Measurements from ENCODE around the gene KRT4. TPM values are rescaled to one million over a fixed set of nuclear protein-coding genes. Genes with fewer than 3 reads are reported as not detected.

KRT4 gene
- total RNA-seq, 2 experiments from 2014 or later = not detected

GRCh38 chr12:52767020-52767379, 46.9 kb downstream of the KRT4 start:
- TF ChIP-seq CTCF (conservative IDR thresholded peaks at IDR 0.05; ENCODE audit: low read length) (no peak), EZH2phosphoT487 (IDR thresholded peaks at IDR 0.05; ENCODE audit: borderline replicate concordance, low read depth, low read length) (no peak)
- CTCF ChIA-PET (ENCODE audit: unreplicated experiment) = no interaction called here
- intact Hi-C loops (cut with micrococcal nuclease; ENCODE audit: unreplicated experiment) = no loop called here

GRCh38 chr12:52766351-52767019, 47.4 kb downstream of the KRT4 start:
- POLR2A ChIA-PET = no interaction called here
- Histone ChIP-seq H4K20me1 (ENCODE audit: insufficient read depth, low read length) (no peaks in the 10 kb centered on the region), H3K9me2 (ENCODE audit: insufficient read depth, low read length) (no peaks in the 10 kb centered on the region), H3K36me3 (ENCODE audit: insufficient read depth, low read length) (no peaks in the 10 kb centered on the region), H2AFZ (ENCODE audit: low read length) (no peak overlapping the region), H3K4me2 (ENCODE audit: low read length) (no peak overlapping the region), H3K4me3 (ENCODE audit: low read depth, low read length, poor library complexity, severe bottlenecking) (no peak overlapping the region), H3K9me3 (ENCODE audit: low read length) (no peaks in the 10 kb centered on the region), H3K4me1 (ENCODE audit: insufficient read depth, low read length, poor library complexity, severe bottlenecking) (no peaks in the 10 kb centered on the region), H3K79me2 (ENCODE audit: insufficient read depth, low read depth, low read length) (no peaks in the 10 kb centered on the region), H3K27ac (ENCODE audit: low read depth, low read length, poor library complexity, severe bottlenecking) (no peak overlapping the region)
- DNase-seq (ENCODE audit: low spot score) = no peak
- TF ChIP-seq CTCF (conservative IDR thresholded peaks at IDR 0.05; ENCODE audit: low read length) (no peak), EZH2phosphoT487 (IDR thresholded peaks at IDR 0.05; ENCODE audit: borderline replicate concordance, low read depth, low read length) (no peak)
- no TSS peak for BruUV-seq (replicated peaks)
- intact Hi-C loops (cut with micrococcal nuclease; ENCODE audit: unreplicated experiment) = no loop called here
- CTCF ChIA-PET (ENCODE audit: unreplicated experiment) = no interaction called here

More at GRCh38 chr12:52767020-52767379, 46.9 kb downstream of the KRT4 start:
- no TSS peak for BruUV-seq (replicated peaks)
- Histone ChIP-seq H3K9me3 (ENCODE audit: low read length) (no peaks in the 10 kb centered on the region), H3K27ac (ENCODE audit: low read depth, low read length, poor library complexity, severe bottlenecking) (no peak overlapping the region), H4K20me1 (ENCODE audit: insufficient read depth, low read length) (no peaks in the 10 kb centered on the region), H3K79me2 (ENCODE audit: insufficient read depth, low read depth, low read length) (no peaks in the 10 kb centered on the region), H3K36me3 (ENCODE audit: insufficient read depth, low read length) (no peaks in the 10 kb centered on the region), H3K4me2 (ENCODE audit: low read length) (no peak overlapping the region), H3K4me3 (ENCODE audit: low read depth, low read length, poor library complexity, severe bottlenecking) (no peak overlapping the region), H3K4me1 (ENCODE audit: insufficient read depth, low read length, poor library complexity, severe bottlenecking) (no peaks in the 10 kb centered on the region), H2AFZ (ENCODE audit: low read length) (no peak overlapping the region), H3K9me2 (ENCODE audit: insufficient read depth, low read length) (no peaks in the 10 kb centered on the region)
- no peak for DNase-seq (ENCODE audit: low spot score)
- POLR2A ChIA-PET = no interaction called here

- no peak for DNase-seq (ENCODE audit: low spot score)
- Histone ChIP-seq H2AFZ (ENCODE audit: low read length) (no peak overlapping the region), H3K27ac (ENCODE audit: low read depth, low read length, poor library complexity, severe bottlenecking) (no peak overlapping the region), H3K4me1 (ENCODE audit: insufficient read depth, low read length, poor library complexity, severe bottlenecking) (no peaks in the 10 kb centered on the region), H3K9me3 (ENCODE audit: low read length) (no peaks in the 10 kb centered on the region), H3K4me2 (ENCODE audit: low read length) (no peak overlapping the region), H3K36me3 (ENCODE audit: insufficient read depth, low read length) (no peaks in the 10 kb centered on the region), H3K9me2 (ENCODE audit: insufficient read depth, low read length) (no peaks in the 10 kb centered on the region), H4K20me1 (ENCODE audit: insufficient read depth, low read length) (no peaks in the 10 kb centered on the region), H3K79me2 (ENCODE audit: insufficient read depth, low read depth, low read length) (no peaks in the 10 kb centered on the region), H3K4me3 (ENCODE audit: low read depth, low read length, poor library complexity, severe bottlenecking) (no peak overlapping the region)
- CTCF ChIA-PET (ENCODE audit: unreplicated experiment) = no interaction called here
- POLR2A ChIA-PET = interaction anchor here (1.4 kb wide), 1 partner anchor 8 kb away, joined by 3 read pairs; no protein-coding TSS in a partner anchor
- no peak for TF ChIP-seq CTCF (conservative IDR thresholded peaks at IDR 0.05; ENCODE audit: low read length)
- TF ChIP-seq EZH2phosphoT487 (IDR thresholded peaks at IDR 0.05; ENCODE audit: borderline replicate concordance, low read depth, low read length) = no peak
- no TSS peak for BruUV-seq (replicated peaks)
- intact Hi-C loops (cut with micrococcal nuclease; ENCODE audit: unreplicated experiment) = no loop called here
These were observed 48.2 kb downstream of the KRT4 start for GRCh38 chr12:52765702-52766101.
